GM23338 (cell line): Measurements from ENCODE around the gene SERINC1. TPM values are rescaled to one million over a fixed set of nuclear protein-coding genes. Genes with fewer than 3 reads are reported as not detected.

Experiments
- CREB1 ChIP-seq: fragments of 250-450 bp; sonication (Bioruptor Pico); IDR thresholded peaks from 2 replicates; pipeline ENCODE4 v1.5.0; 2020; ENCODE audit warnings: low read depth, mild to moderate bottlenecking, moderate library complexity
- CTCF ChIP-seq, 2 experiments: fragments of 200-600 bp in 1 of 2; sonication (generic) in 1 of 2; conservative IDR thresholded peaks; 2 replicates each; pipeline versions ENCODE4 v1.5.1 to v1.6.1; 2016 to 2017; ENCODE audit warnings: antibody characterized with exemption in 2 of 2, low read depth in 2 of 2, mild to moderate bottlenecking in 2 of 2, moderate library complexity in 1 of 2
- EZH2 ChIP-seq: fragments of 200-600 bp; sonication (generic); IDR thresholded peaks from one replicate; pipeline ENCODE4 v1.8.0; 2017; ENCODE audit warnings: antibody characterized with exemption, mild to moderate bottlenecking, low read depth; ENCODE audit not compliant: unreplicated experiment
- EZH2phosphoT487 ChIP-seq: fragments of 200-600 bp; sonication (generic); IDR thresholded peaks from one replicate; pipeline ENCODE4 v1.8.1; 2018; ENCODE audit warnings: antibody characterized with exemption; ENCODE audit not compliant: unreplicated experiment
- JUNB ChIP-seq: IDR thresholded peaks from one replicate; pipeline ENCODE4 v1.6.1; 2016; ENCODE audit warnings: antibody characterized with exemption; ENCODE audit not compliant: unreplicated experiment
- NANOG ChIP-seq: IDR thresholded peaks from 2 replicates; pipeline ENCODE4 v1.6.1; 2016; ENCODE audit warnings: antibody characterized with exemption, borderline replicate concordance
- POLR2AphosphoS5 ChIP-seq: IDR thresholded peaks from 2 replicates; pipeline ENCODE4 v1.6.1; 2016; ENCODE audit warnings: antibody characterized with exemption, low read depth
- REST ChIP-seq: IDR thresholded peaks from one replicate; pipeline ENCODE4 v1.6.1; 2018; ENCODE audit warnings: antibody characterized with exemption; ENCODE audit not compliant: unreplicated experiment
- ZNF114 ChIP-seq: fragments of 250-450 bp; sonication (Bioruptor Pico); IDR thresholded peaks from 2 replicates; pipeline ENCODE4 v1.5.0; 2020; ENCODE audit warnings: mild to moderate bottlenecking, moderate library complexity
- ZNF462 ChIP-seq: fragments of 250-450 bp; sonication (Bioruptor Pico); IDR thresholded peaks from 2 replicates; pipeline ENCODE4 v1.5.0; 2020; ENCODE audit warnings: mild to moderate bottlenecking, moderate library complexity
- polyA plus RNA-seq: library from polyadenylated mRNA; unstranded; fragments of >200 nt; fragmentation: Nextera tagmentation; extraction: Ambion mirVana; gene quantifications from 2 replicates; pipeline ENCODE4 v1.2.1, GENCODE V29; 2016
- total RNA-seq: library from RNA; depleted of rRNA; stranded (reverse); fragments of >200 nt; shearing (Covaris generic); gene quantifications from 2 replicates; pipeline ENCODE4 v1.2.3, GENCODE V29; 2014

Gene SERINC1
- total and polyA plus RNA-seq, 2 experiments from 2014 or later, result 17.6 to 43.0 TPM

- TF ChIP-seq ZNF462 (CRISPR knock-in tag), result no peak
- TF ChIP-seq JUNB, result no peak
- TF ChIP-seq EZH2phosphoT487, result no peak
- TF ChIP-seq POLR2AphosphoS5, result no peak
- no peak for TF ChIP-seq CREB1
- TF ChIP-seq CTCF (conservative IDR thresholded peaks at IDR 0.05; ENCODE audit: low read depth in 2 of 2), result no peak
- TF ChIP-seq EZH2, result no peak
- TF ChIP-seq NANOG, result no peak
- no peak for TF ChIP-seq ZNF114 (CRISPR knock-in tag)
- TF ChIP-seq REST, result no peak
Measured at GRCh38 chr6:122408702-122409458, 62.7 kb downstream of the SERINC1 start (continued).
